HepG2 (cell line): ENCODE measurements around the gene PRM2. TPM values are rescaled to one million over a fixed set of nuclear protein-coding genes. Genes with fewer than 3 reads are reported as not detected.
A peak's percentile ranks its signal among the peaks of the same experiment; 100 is the strongest.

Experiments
- AFF4 ChIP-seq: sonication (generic); formaldehyde crosslinking; IDR thresholded peaks from 2 replicates; pipeline ENCODE4 v1.4.0; 2020; ENCODE audit warnings: missing genetic modification reagents
- ARID2 ChIP-seq: sonication (generic); formaldehyde crosslinking; IDR thresholded peaks from 2 replicates; pipeline ENCODE4 v1.8.1; 2022; ENCODE audit warnings: mild to moderate bottlenecking, missing genetic modification reagents, borderline replicate concordance
- EEA1 ChIP-seq: sonication (generic); formaldehyde crosslinking; IDR thresholded peaks from 2 replicates; pipeline ENCODE4 v1.5.1; 2020; ENCODE audit warnings: mild to moderate bottlenecking, missing genetic modification reagents, borderline replicate concordance
- ERF ChIP-seq: IDR thresholded peaks from 2 replicates; pipeline ENCODE4 v1.6.1; 2018; ENCODE audit warnings: missing biosample characterization, missing genetic modification reagents
- GTF2F1 ChIP-seq: fragments of 150-350 bp; IDR thresholded peaks from 2 replicates; pipeline ENCODE4 v1.6.1; 2014; ENCODE audit warnings: low read length
- HMG20A ChIP-seq: IDR thresholded peaks from 2 replicates; pipeline ENCODE4 v1.6.1; 2016; ENCODE audit warnings: borderline replicate concordance
- NCOA2 ChIP-seq: sonication (generic); formaldehyde crosslinking; IDR thresholded peaks from 2 replicates; pipeline ENCODE4 v1.8.0; 2022; ENCODE audit warnings: inconsistent platforms
- PAXIP1 ChIP-seq: sonication (generic); formaldehyde crosslinking; conservative IDR thresholded peaks from 2 replicates; pipeline ENCODE4 v1.4.0; 2020; ENCODE audit warnings: mild to moderate bottlenecking, missing genetic modification reagents, moderate library complexity
- SNAI1 ChIP-seq: sonication (generic); formaldehyde crosslinking; IDR thresholded peaks from 2 replicates; pipeline ENCODE4 v1.5.0; 2020; ENCODE audit warnings: mild to moderate bottlenecking, missing genetic modification reagents, borderline replicate concordance
- SPEN ChIP-seq: sonication (generic); formaldehyde crosslinking; IDR thresholded peaks from 2 replicates; pipeline ENCODE4 v1.5.1; 2020; ENCODE audit warnings: low read depth, mild to moderate bottlenecking, missing genetic modification reagents
- SUZ12 ChIP-seq: fragments of 150-350 bp; IDR thresholded peaks from 2 replicates; pipeline ENCODE4 v1.6.1; 2014; ENCODE audit warnings: low read depth, low read length
- TBX2 ChIP-seq: sonication (generic); formaldehyde crosslinking; IDR thresholded peaks from 2 replicates; pipeline ENCODE4 v1.5.0; 2020; ENCODE audit warnings: missing genetic modification reagents, mild to moderate bottlenecking, borderline replicate concordance
- YY1 ChIP-seq: IDR thresholded peaks from 2 replicates; pipeline ENCODE4 v1.6.1; 2011; ENCODE audit warnings: low read length, low read depth, moderate library complexity, mild to moderate bottlenecking; ENCODE audit not compliant: insufficient read depth, insufficient replicate concordance
- ZBTB34 ChIP-seq: sonication (generic); formaldehyde crosslinking; IDR thresholded peaks from 2 replicates; pipeline ENCODE4 v1.8.0; 2022; ENCODE audit warnings: mild to moderate bottlenecking, missing genetic modification reagents
- ZNF124 ChIP-seq: sonication (generic); formaldehyde crosslinking; IDR thresholded peaks from 2 replicates; pipeline ENCODE4 v1.4.0; 2020; ENCODE audit warnings: missing genetic modification reagents
- ZNF512 ChIP-seq: sonication (generic); formaldehyde crosslinking; IDR thresholded peaks from 2 replicates; pipeline ENCODE4 v1.4.0; 2020; ENCODE audit warnings: mild to moderate bottlenecking, missing genetic modification reagents
- ZNF562 ChIP-seq: sonication (generic); formaldehyde crosslinking; IDR thresholded peaks from 2 replicates; pipeline ENCODE4 v1.8.0; 2022; ENCODE audit warnings: missing genetic modification reagents, borderline replicate concordance
- ZNF580 ChIP-seq: IDR thresholded peaks from 2 replicates; pipeline ENCODE4 v1.6.1; 2016; ENCODE audit warnings: low read depth, borderline replicate concordance
- ZNF598 ChIP-seq: sonication (generic); formaldehyde crosslinking; IDR thresholded peaks from 2 replicates; pipeline ENCODE4 v1.5.1; 2020; ENCODE audit warnings: mild to moderate bottlenecking, missing genetic modification reagents, borderline replicate concordance
- polyA plus RNA-seq, 8 experiments: library from polyadenylated mRNA; depleted of rRNA in 3 of 8; stranded (reverse) in 7 of 8; unstranded in 1 of 8; fragments of >200 nt; fragmentation: Illumina TruSeq in 4 of 8; extraction: Trizol in 4 of 8; gene quantifications; 2 replicates each; pipeline versions ENCODE4 v1.2.1 to v1.2.3, GENCODE V29; 2011 to 2016; ENCODE audit warnings: low read depth in 4 of 8, missing spikeins in 1 of 8, mixed read lengths in 1 of 8; ENCODE audit not compliant: insufficient read depth in 1 of 8
- total RNA-seq, 5 experiments: library from RNA; depleted of rRNA; stranded (reverse); fragments of >200 nt; fragmentation: Illumina TruSeq; extraction: Trizol; gene quantifications; 2 replicates each; pipeline ENCODE4 v1.2.3, GENCODE V29; 2016; ENCODE audit warnings: low read depth in 1 of 5

PRM2 gene
- total and polyA plus RNA-seq, 2 of the 13 experiments (the other 11 are each of a cell fraction or from before 2014, with no cell fraction given) = 0.54 TPM; not detected in 1

GRCh38 chr16:11297492-11298142, 21.3 kb upstream of the PRM2 start (continued):
- peak; percentile 54 for TF ChIP-seq PAXIP1
- TF ChIP-seq ARID2 = peak; percentile 94
- no peak for TF ChIP-seq ZNF562 (CRISPR knock-in tag)
- peak; percentile 64; the same call in 1 of the 2 replicates for TF ChIP-seq EEA1 (CRISPR knock-in tag)
- TF ChIP-seq YY1 = peak; percentile 31
- TF ChIP-seq AFF4 (CRISPR knock-in tag) = no peak
- TF ChIP-seq TBX2 = peak; percentile 92
- no peak for TF ChIP-seq ZNF512 (CRISPR knock-in tag)
- no peak for TF ChIP-seq SUZ12
- no peak for TF ChIP-seq ZNF580 (CRISPR knock-in tag)
- TF ChIP-seq GTF2F1 = no peak
- TF ChIP-seq ZNF124 (CRISPR knock-in tag) = no peak
- no peak; the same call in 1 of the 2 replicates for TF ChIP-seq ZBTB34 (CRISPR knock-in tag)
- TF ChIP-seq HMG20A (CRISPR knock-in tag) = 0 out of 2 replicates have a peak, but pooled peaks have one; percentile 32
- TF ChIP-seq ZNF598 (CRISPR knock-in tag) = peak; percentile 75; the same call in 1 of the 2 replicates
- 0 out of 2 replicates have a peak, but pooled peaks have one; percentile 21 for TF ChIP-seq ERF
- TF ChIP-seq SPEN (CRISPR knock-in tag) = no peak; the same call in 1 of the 2 replicates
- TF ChIP-seq SNAI1 (CRISPR knock-in tag) = 0 out of 2 replicates have a peak, but pooled peaks have one; percentile 33
- peak; percentile 51 for TF ChIP-seq NCOA2 (CRISPR knock-in tag)
